ENCODE data around the gene OSTC. TPM values are rescaled to one million over a fixed set of nuclear protein-coding genes. Genes with fewer than 3 reads are reported as not detected.

OSTC gene
- polyA plus RNA-seq, 1 experiment = 172 TPM

GRCh38 chr4:108702960-108703359 is 52.6 kb downstream of the OSTC start:
- CTCF ChIA-PET = no interaction called here
- no peak for TF ChIP-seq CTCF (IDR thresholded peaks at IDR 0.05; ENCODE audit: insufficient read depth, low read depth, low read length)
- H3K36me3 ChIP-seq (ENCODE audit: control insufficient read depth, insufficient read depth, low read length) = no peaks in the 10 kb centered on the region
- POLR2A ChIA-PET = no interaction called here
- DNase-seq (ENCODE audit: low read depth) = no peak
- no peak overlapping the region for H3K4me3 ChIP-seq (ENCODE audit: low read depth, low read length)
- H3K27me3 ChIP-seq (ENCODE audit: control insufficient read depth, insufficient read depth, low read length) = peaks cover 2% of the 10 kb centered on the region; the same call in 1 of the 2 replicates

- peaks cover 2% of the 10 kb centered on the region; the same call in 1 of the 2 replicates for H3K27me3 ChIP-seq (ENCODE audit: control insufficient read depth, insufficient read depth, low read length)
- no peak overlapping the region for H3K4me3 ChIP-seq (ENCODE audit: low read depth, low read length)
- DNase-seq (ENCODE audit: low read depth) = no peak
- POLR2A ChIA-PET = no interaction called here
- H3K36me3 ChIP-seq (ENCODE audit: control insufficient read depth, insufficient read depth, low read length) = no peaks in the 10 kb centered on the region
- TF ChIP-seq CTCF (IDR thresholded peaks at IDR 0.05; ENCODE audit: insufficient read depth, low read depth, low read length) = no peak
- CTCF ChIA-PET = no interaction called here
Observed at GRCh38 chr4:108703370-108703769, 53.0 kb downstream of the OSTC start.

- no peak for TF ChIP-seq CTCF (IDR thresholded peaks at IDR 0.05; ENCODE audit: insufficient read depth, low read depth, low read length)
- DNase-seq (ENCODE audit: low read depth) = no peak
- Histone ChIP-seq H3K36me3 (ENCODE audit: control insufficient read depth, insufficient read depth, low read length) (no peaks in the 10 kb centered on the region), H3K4me3 (ENCODE audit: low read depth, low read length) (no peak overlapping the region), H3K27me3 (ENCODE audit: control insufficient read depth, insufficient read depth, low read length) (peaks cover 2% of the 10 kb centered on the region; the same call in 1 of the 2 replicates)
- POLR2A ChIA-PET = no interaction called here
- CTCF ChIA-PET = no interaction called here
Observed at GRCh38 chr4:108703966-108704365, 53.6 kb downstream of the OSTC start.

GRCh38 chr4:108706289-108706688 is 55.9 kb downstream of the OSTC start:
- CTCF ChIA-PET = no interaction called here

GRCh38 chr4:108709234-108709633 is 58.8 kb downstream of the OSTC start:
- Histone ChIP-seq H3K36me3 (ENCODE audit: control insufficient read depth, insufficient read depth, low read length) (no peaks in the 10 kb centered on the region), H3K27me3 (ENCODE audit: control insufficient read depth, insufficient read depth, low read length) (no peaks in the 10 kb centered on the region), H3K4me3 (ENCODE audit: low read depth, low read length) (no peak overlapping the region)
- POLR2A ChIA-PET = no interaction called here
- no peak for DNase-seq (ENCODE audit: low read depth)
- CTCF ChIA-PET = no interaction called here
- TF ChIP-seq CTCF (IDR thresholded peaks at IDR 0.05; ENCODE audit: insufficient read depth, low read depth, low read length) = no peak

More at GRCh38 chr4:108706289-108706688, 55.9 kb downstream of the OSTC start:
- POLR2A ChIA-PET = no interaction called here
- Histone ChIP-seq H3K4me3 (ENCODE audit: low read depth, low read length) (no peak overlapping the region), H3K27me3 (ENCODE audit: control insufficient read depth, insufficient read depth, low read length) (peaks cover 2% of the 10 kb centered on the region; the same call in 1 of the 2 replicates), H3K36me3 (ENCODE audit: control insufficient read depth, insufficient read depth, low read length) (no peaks in the 10 kb centered on the region)
- DNase-seq (ENCODE audit: low read depth) = no peak
- TF ChIP-seq CTCF (IDR thresholded peaks at IDR 0.05; ENCODE audit: insufficient read depth, low read depth, low read length) = no peak

Data from BJ (cell line).